HCT116 (cell line): ENCODE results near the gene FAM32A. TPM values are rescaled to one million over a fixed set of nuclear protein-coding genes. Genes with fewer than 3 reads are reported as not detected.

Source experiments
- ATAC-seq: fragments of 200-7000 bp; cut with Tn5 transposase; 2 replicates; pipeline ENCODE4 v1.9.1; 2020; ENCODE audit warnings: mild to moderate bottlenecking, moderate library complexity
- BruUV-seq: library from RNA; stranded (reverse); fragments of 400-500 nt; replicated peaks from 2 replicates; lab custom pipeline; 2021; lab: Mats Ljungman, UMichigan
- CTCF ChIA-PET: fragments of 300-600 bp; sonication (Branson Sonifier 250); formaldehyde crosslinking; loops from one replicate; lab custom pipeline; 2021; ENCODE audit warnings: antibody characterized with exemption; lab: Charles Lee
- POLR2A ChIA-PET: fragments of 300-600, 350-600 bp; sonication (Branson Sonifier 250); formaldehyde crosslinking; loops from one replicate; lab custom pipeline; 2021; ENCODE audit warnings: antibody characterized with exemption; lab: Charles Lee
- RAD21 ChIA-PET, 2 experiments: fragments of 300-600 bp; sonication (Branson Sonifier 250); formaldehyde crosslinking; loops; one replicate each; lab custom pipeline; 2023; ENCODE audit warnings: low total read pairs in 2 of 2; ENCODE audit not compliant: uncharacterized antibody in 2 of 2, unreplicated experiment in 2 of 2, low non-redundant PET in 1 of 2; lab: Charles Lee
- DNase-seq: peaks from one replicate; pipeline ENCODE4 v3.0.0-alpha.2; 2010; ENCODE audit warnings: low read depth, low spot score
- H2AFZ ChIP-seq: fragments of 200-600 bp; shearing (Covaris generic), sonication (generic); 2 replicates; pipeline ENCODE4 v1.6.1; 2017; ENCODE audit warnings: low read depth, mixed run types, mixed read lengths, antibody characterized with exemption, low read length; ENCODE audit not compliant: poor library complexity, severe bottlenecking
- H3K27ac ChIP-seq: 2 replicates; pipeline ENCODE4 v1.5.1; 2012; ENCODE audit warnings: low read depth, low read length
- H3K27me3 ChIP-seq: fragments of 200-600 bp; sonication (generic); 2 replicates; pipeline ENCODE4 v1.6.1; 2016; ENCODE audit warnings: mixed run types, low read length, mixed read lengths; ENCODE audit not compliant: insufficient read depth
- H3K36me3 ChIP-seq, 2 experiments: fragments of 200-500 bp in 1 of 2; fragments of 200-600 bp in 1 of 2; sonication (Bioruptor generic) in 1 of 2; sonication (generic) in 1 of 2; 2 replicates each; pipeline versions ENCODE4 v1.5.1 to v1.6.1; 2014 to 2016; ENCODE audit warnings: low read length in 2 of 2, inconsistent platforms in 1 of 2, mixed read lengths in 1 of 2, mixed run types in 1 of 2; ENCODE audit not compliant: insufficient read depth in 2 of 2, control insufficient read depth in 1 of 2
- H3K4me1 ChIP-seq, 2 experiments: fragments of 200-600 bp in 1 of 2; sonication (generic) in 1 of 2; 2 replicates each; pipeline versions ENCODE4 v1.5.1 to v1.6.1; 2012 to 2017; ENCODE audit warnings: low read length in 2 of 2, inconsistent platforms in 1 of 2, mild to moderate bottlenecking in 1 of 2, mixed read lengths in 1 of 2, mixed run types in 1 of 2, moderate library complexity in 1 of 2; ENCODE audit not compliant: insufficient read depth in 2 of 2, control insufficient read depth in 1 of 2
- H3K4me2 ChIP-seq: fragments of 200-600 bp; sonication (generic); 2 replicates; pipeline ENCODE4 v1.6.1; 2017; ENCODE audit warnings: mixed run types, low read length, mixed read lengths
- H3K4me3 ChIP-seq, 2 experiments: fragments of 200-600 bp in 1 of 2; sonication (generic) in 1 of 2; replicated peaks in 1 of 2; 2 replicates each; pipeline ENCODE4 v1.5.1; 2011 to 2016; ENCODE audit warnings: low read length in 2 of 2, control low read depth in 1 of 2, low read depth in 1 of 2, mild to moderate bottlenecking in 1 of 2, mixed read lengths in 1 of 2, mixed run types in 1 of 2
- H3K79me2 ChIP-seq: fragments of 200-600 bp; sonication (generic); 2 replicates; pipeline ENCODE4 v1.6.1; 2017; ENCODE audit warnings: mild to moderate bottlenecking, mixed run types, low read length, moderate library complexity, mixed read lengths; ENCODE audit not compliant: insufficient read depth
- H3K9ac ChIP-seq: fragments of 200-600 bp; sonication (generic); 2 replicates; pipeline ENCODE4 v1.6.1; 2016; ENCODE audit warnings: low read length, mixed read lengths
- H3K9me2 ChIP-seq: fragments of 200-600 bp; sonication (generic), shearing (Covaris generic); 2 replicates; pipeline ENCODE4 v1.6.1; 2017; ENCODE audit warnings: mixed run types, mild to moderate bottlenecking, moderate library complexity; ENCODE audit not compliant: insufficient read depth
- H3K9me3 ChIP-seq, 2 experiments: fragments of 200-500 bp in 1 of 2; fragments of 200-600 bp in 1 of 2; sonication (Bioruptor generic) in 1 of 2; sonication (generic) in 1 of 2; 2 replicates each; pipeline ENCODE4 v1.6.1; 2014 to 2017; ENCODE audit warnings: low read length in 2 of 2, mixed read lengths in 2 of 2, inconsistent platforms in 1 of 2, low read depth in 1 of 2, mild to moderate bottlenecking in 1 of 2, mixed run types in 1 of 2, moderate library complexity in 1 of 2; ENCODE audit not compliant: control insufficient read depth in 1 of 2, insufficient read depth in 1 of 2
- H4K20me1 ChIP-seq: fragments of 200-600 bp; sonication (generic), shearing (Covaris generic); 2 replicates; pipeline ENCODE4 v1.6.1; 2017; ENCODE audit warnings: mixed run types, mild to moderate bottlenecking, moderate library complexity; ENCODE audit not compliant: insufficient read depth
- CBX3 ChIP-seq: IDR thresholded peaks from 2 replicates; pipeline ENCODE4 v1.6.1; 2012; ENCODE audit warnings: low read depth
- CEBPB ChIP-seq: IDR thresholded peaks from 2 replicates; pipeline ENCODE4 v1.6.1; 2012; ENCODE audit warnings: low read depth
- ELF1 ChIP-seq: IDR thresholded peaks from 2 replicates; pipeline ENCODE4 v1.6.1; 2012; ENCODE audit warnings: low read depth, borderline replicate concordance
- EZH2 ChIP-seq: fragments of 200-600 bp; sonication (generic); IDR thresholded peaks from 2 replicates; pipeline ENCODE4 v1.6.1; 2017; ENCODE audit warnings: antibody characterized with exemption, mixed run types
- EZH2phosphoT487 ChIP-seq: fragments of 200-600 bp; IDR thresholded peaks from 2 replicates; pipeline ENCODE4 v1.6.1; 2018; ENCODE audit warnings: antibody characterized with exemption, borderline replicate concordance
- JUND ChIP-seq: IDR thresholded peaks from 2 replicates; pipeline ENCODE4 v1.6.1; 2012
- POLR2A ChIP-seq: IDR thresholded peaks from 2 replicates; pipeline ENCODE4 v1.7.0; 2011; ENCODE audit warnings: borderline replicate concordance; ENCODE audit not compliant: insufficient read depth, insufficient read length; ENCODE audit errors: extremely low read depth
- POLR2AphosphoS5 ChIP-seq: IDR thresholded peaks from 2 replicates; pipeline ENCODE4 v1.6.1; 2011; ENCODE audit warnings: mild to moderate bottlenecking, low read depth, low read length, moderate library complexity
- RAD21 ChIP-seq: IDR thresholded peaks from 2 replicates; pipeline ENCODE4 v1.6.1; 2012; ENCODE audit warnings: low read depth, mild to moderate bottlenecking
- SIN3A ChIP-seq: IDR thresholded peaks from 2 replicates; pipeline ENCODE4 v1.6.1; 2012; ENCODE audit warnings: low read depth
- SRF ChIP-seq: IDR thresholded peaks from 2 replicates; pipeline ENCODE4 v1.6.1; 2012; ENCODE audit warnings: low read depth
- TCF7L2 ChIP-seq: IDR thresholded peaks from 2 replicates; pipeline ENCODE4 v1.7.0; 2011; ENCODE audit warnings: borderline replicate concordance, inconsistent platforms; ENCODE audit not compliant: insufficient read depth, insufficient read length; ENCODE audit errors: extremely low read depth
- YY1 ChIP-seq: IDR thresholded peaks from 2 replicates; pipeline ENCODE4 v1.6.1; 2011; ENCODE audit warnings: low read length, low read depth, moderate library complexity, mild to moderate bottlenecking; ENCODE audit not compliant: insufficient replicate concordance; ENCODE audit errors: extremely low read depth
- ZFX ChIP-seq: fragments of 450-650 bp; IDR thresholded peaks from 2 replicates; pipeline ENCODE4 v1.6.1; 2017
- ZNF274 ChIP-seq: fragments of 200-500 bp; sonication (Bioruptor generic); IDR thresholded peaks from 2 replicates; pipeline ENCODE4 v1.6.1; 2014; ENCODE audit warnings: mild to moderate bottlenecking, low read depth, low read length, inconsistent platforms
- intact Hi-C: fragments of 100-400 bp; cut with micrococcal nuclease; formaldehyde crosslinking; loops from 2 replicates; pipeline ENCODE4 v1.10.0; 2022
- total RNA-seq: library from RNA; stranded (reverse); gene quantifications from one replicate; pipeline ENCODE4 v1.2.1, GENCODE V29; 2021; ENCODE audit not compliant: unreplicated experiment
- TF ChIP-seq, protein P1 (sequence below), 3 experiments: fragments of 200-600 bp in 1 of 3; sonication (generic) in 1 of 3; IDR thresholded peaks in 2 of 3; conservative IDR thresholded peaks in 1 of 3; 2 replicates each; pipeline ENCODE4 v1.5.1; 2012 to 2017; ENCODE audit warnings: low read depth in 2 of 3, low read length in 2 of 3, antibody characterized with exemption in 1 of 3, borderline replicate concordance in 1 of 3, control low read depth in 1 of 3, mild to moderate bottlenecking in 1 of 3, mixed read lengths in 1 of 3, mixed run types in 1 of 3, moderate library complexity in 1 of 3; ENCODE audit not compliant: insufficient read depth in 1 of 3
- TF ChIP-seq, protein P2 (sequence below): IDR thresholded peaks from 2 replicates; pipeline ENCODE4 v1.6.1; 2012
- TF ChIP-seq, protein P3 (sequence below): IDR thresholded peaks from 2 replicates; pipeline ENCODE4 v1.6.1; 2011; ENCODE audit warnings: mild to moderate bottlenecking, low read length, moderate library complexity; ENCODE audit not compliant: insufficient replicate concordance; ENCODE audit errors: extremely low read depth

FAM32A gene
- total RNA-seq, 1 experiment from 2014 or later, result 61.3 TPM

DNA sequence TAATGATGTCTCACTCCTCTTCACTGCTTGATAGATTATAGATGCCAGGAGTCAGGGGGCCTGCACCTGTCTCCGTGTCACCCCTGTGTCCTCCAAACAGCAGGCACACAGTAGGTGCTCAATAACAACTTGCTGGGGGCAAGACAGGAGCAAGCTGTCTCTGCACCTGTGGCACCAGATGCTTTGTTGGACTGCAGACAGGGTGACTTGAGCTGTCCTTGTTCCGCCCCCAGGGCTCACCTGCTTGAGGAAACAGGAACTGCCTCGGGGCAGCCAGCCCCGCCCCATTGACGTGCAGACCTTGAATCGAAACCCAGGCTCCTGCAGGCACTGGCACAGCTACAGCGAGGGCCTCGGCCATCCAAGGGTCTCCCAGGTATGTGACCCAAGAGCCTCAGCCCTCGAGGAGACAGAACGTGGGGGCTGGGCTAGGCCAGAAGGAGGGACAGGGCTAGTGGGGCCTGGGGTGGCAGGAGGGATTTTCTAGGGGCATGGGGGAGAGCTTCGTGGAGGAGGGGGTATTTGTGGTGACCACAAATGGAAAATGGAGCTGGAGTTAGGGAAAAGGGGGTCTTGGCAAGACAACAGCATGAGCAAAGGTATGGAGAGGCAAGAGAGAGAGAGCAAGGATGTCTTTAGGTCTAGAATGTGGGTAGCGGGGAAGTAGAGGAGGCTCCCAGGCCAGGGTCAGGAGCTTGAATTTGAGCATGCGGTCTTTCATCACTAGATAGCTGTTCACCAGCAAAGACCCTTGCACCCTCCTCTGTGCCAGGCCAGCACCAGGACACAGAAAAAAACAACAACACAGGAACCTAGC, 41.6 kb upstream of the FAM32A start, which contains the start of gene HSH2D:
Gene HSH2D (plus strand): TSS at position 287 of the 817 bp plus-strand sequence. CDS start 5,066 bp downstream, outside the sequence.
- CTCF ChIA-PET, result interaction anchor here (0.9 kb wide), 1 partner anchor 33 kb away, joined by 3 read pairs; no protein-coding TSS in a partner anchor
- intact Hi-C loops, result no loop called here
- Histone ChIP-seq H3K36me3 (no peaks in the 10 kb centered on the region), H4K20me1 (no peaks in the 10 kb centered on the region), H3K4me2 (peak within 1 kb of the TSS; percentile 86), H3K79me2 (peaks cover 9% of the 10 kb centered on the region; the same call in 1 of the 2 replicates), H3K9ac (peak within 1 kb of the TSS; percentile 73), H3K4me3 (peak within 1 kb of the TSS; percentile 61 to 71), H3K4me1 (peaks cover 17 to 31% of the 10 kb centered on the region in 2 experiments), H2AFZ (no peak within 1 kb of the TSS), H3K9me3 (no peaks in the 10 kb centered on the region), H3K9me2 (no peaks in the 10 kb centered on the region), H3K27ac (peak within 1 kb of the TSS; percentile 69), H3K27me3 (no peaks in the 10 kb centered on the region)
- RAD21 ChIA-PET, result interaction anchor here (0.5 to 1.3 kb wide), 3 partner anchors 8 to 77 kb away, joined by 4 to 7 read pairs (median 7); no protein-coding TSS in a partner anchor
- POLR2A ChIA-PET, result interaction anchor here (0.7 to 1.2 kb wide), 4 partner anchors 13 to 102 kb away, joined by 3 to 6 read pairs (median 3); no protein-coding TSS in a partner anchor
- no TSS peak for BruUV-seq
- DNase-seq (peak; percentile 77), ATAC-seq (peak; percentile 97)
- no peak for TF ChIP-seq CBX3
- TF ChIP-seq ELF1, result no peak; the same call in 1 of the 2 replicates
- no peak for TF ChIP-seq EZH2phosphoT487
- TF ChIP-seq EZH2, result no peak
- no peak for TF ChIP-seq YY1
- TF ChIP-seq ZFX, result peak; percentile 20; the same call in 1 of the 2 replicates
- TF ChIP-seq, protein P1, sequence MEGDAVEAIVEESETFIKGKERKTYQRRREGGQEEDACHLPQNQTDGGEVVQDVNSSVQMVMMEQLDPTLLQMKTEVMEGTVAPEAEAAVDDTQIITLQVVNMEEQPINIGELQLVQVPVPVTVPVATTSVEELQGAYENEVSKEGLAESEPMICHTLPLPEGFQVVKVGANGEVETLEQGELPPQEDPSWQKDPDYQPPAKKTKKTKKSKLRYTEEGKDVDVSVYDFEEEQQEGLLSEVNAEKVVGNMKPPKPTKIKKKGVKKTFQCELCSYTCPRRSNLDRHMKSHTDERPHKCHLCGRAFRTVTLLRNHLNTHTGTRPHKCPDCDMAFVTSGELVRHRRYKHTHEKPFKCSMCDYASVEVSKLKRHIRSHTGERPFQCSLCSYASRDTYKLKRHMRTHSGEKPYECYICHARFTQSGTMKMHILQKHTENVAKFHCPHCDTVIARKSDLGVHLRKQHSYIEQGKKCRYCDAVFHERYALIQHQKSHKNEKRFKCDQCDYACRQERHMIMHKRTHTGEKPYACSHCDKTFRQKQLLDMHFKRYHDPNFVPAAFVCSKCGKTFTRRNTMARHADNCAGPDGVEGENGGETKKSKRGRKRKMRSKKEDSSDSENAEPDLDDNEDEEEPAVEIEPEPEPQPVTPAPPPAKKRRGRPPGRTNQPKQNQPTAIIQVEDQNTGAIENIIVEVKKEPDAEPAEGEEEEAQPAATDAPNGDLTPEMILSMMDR (IDR thresholded peaks at IDR 0.05 in 2 of 3, conservative IDR thresholded peaks at IDR 0.05 in 1 of 3; ENCODE audit: borderline replicate concordance in 1 of 3, insufficient read depth in 1 of 3, low read depth in 2 of 3, low read length in 2 of 3), result no peak
- TF ChIP-seq, protein P2, sequence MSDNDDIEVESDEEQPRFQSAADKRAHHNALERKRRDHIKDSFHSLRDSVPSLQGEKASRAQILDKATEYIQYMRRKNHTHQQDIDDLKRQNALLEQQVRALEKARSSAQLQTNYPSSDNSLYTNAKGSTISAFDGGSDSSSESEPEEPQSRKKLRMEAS, result peak; percentile 69; the same call in 1 of the 2 replicates
- no peak for TF ChIP-seq RAD21
- TF ChIP-seq, protein P3, sequence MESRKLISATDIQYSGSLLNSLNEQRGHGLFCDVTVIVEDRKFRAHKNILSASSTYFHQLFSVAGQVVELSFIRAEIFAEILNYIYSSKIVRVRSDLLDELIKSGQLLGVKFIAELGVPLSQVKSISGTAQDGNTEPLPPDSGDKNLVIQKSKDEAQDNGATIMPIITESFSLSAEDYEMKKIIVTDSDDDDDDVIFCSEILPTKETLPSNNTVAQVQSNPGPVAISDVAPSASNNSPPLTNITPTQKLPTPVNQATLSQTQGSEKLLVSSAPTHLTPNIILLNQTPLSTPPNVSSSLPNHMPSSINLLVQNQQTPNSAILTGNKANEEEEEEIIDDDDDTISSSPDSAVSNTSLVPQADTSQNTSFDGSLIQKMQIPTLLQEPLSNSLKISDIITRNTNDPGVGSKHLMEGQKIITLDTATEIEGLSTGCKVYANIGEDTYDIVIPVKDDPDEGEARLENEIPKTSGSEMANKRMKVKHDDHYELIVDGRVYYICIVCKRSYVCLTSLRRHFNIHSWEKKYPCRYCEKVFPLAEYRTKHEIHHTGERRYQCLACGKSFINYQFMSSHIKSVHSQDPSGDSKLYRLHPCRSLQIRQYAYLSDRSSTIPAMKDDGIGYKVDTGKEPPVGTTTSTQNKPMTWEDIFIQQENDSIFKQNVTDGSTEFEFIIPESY, result no peak
- no peak for TF ChIP-seq CEBPB
- TF ChIP-seq POLR2A, result no peak
- TF ChIP-seq SIN3A, result peak; percentile 75; the same call in 1 of the 2 replicates
- no peak for TF ChIP-seq ZNF274
- TF ChIP-seq TCF7L2, result no peak
- TF ChIP-seq JUND, result no peak
- peak; percentile 84 for TF ChIP-seq POLR2AphosphoS5
- TF ChIP-seq SRF, result no peak
